SK-N-SH treated with all-trans-retinoic acid at 6 μM for 48 hours (cell line): ENCODE data around the gene MYL9.

Experiments used
- ATAC-seq: fragments of 200-7000 bp; cut with Tn5 transposase; 3 replicates; pipeline ENCODE4 v1.9.1; 2020; ENCODE audit warnings: mild to moderate bottlenecking, moderate library complexity
- ARNTL ChIP-seq: fragments of 450-650 bp; formaldehyde crosslinking; IDR thresholded peaks from 2 replicates; pipeline ENCODE4 v1.5.0; 2020; ENCODE audit warnings: low read depth, mild to moderate bottlenecking, moderate library complexity, borderline replicate concordance
- BACH2 ChIP-seq: fragments of 250-450 bp; sonication (Bioruptor Pico); IDR thresholded peaks from 2 replicates; pipeline ENCODE4 v1.9.0; 2021; ENCODE audit warnings: mild to moderate bottlenecking, borderline replicate concordance
- CREB5 ChIP-seq: fragments of 250-450 bp; sonication (Bioruptor Pico); IDR thresholded peaks from 2 replicates; pipeline ENCODE4 v1.5.1; 2020; ENCODE audit warnings: low read depth, mild to moderate bottlenecking, moderate library complexity
- CSRNP3 ChIP-seq: fragments of 250-450 bp; sonication (Bioruptor Pico); IDR thresholded peaks from 2 replicates; pipeline ENCODE4 v1.5.1; 2021; ENCODE audit warnings: mild to moderate bottlenecking, moderate library complexity
- ESRRG ChIP-seq: fragments of 250-450 bp; sonication (Bioruptor Pico); IDR thresholded peaks from 2 replicates; pipeline ENCODE4 v1.6.1; 2021; ENCODE audit warnings: mild to moderate bottlenecking
- GLIS3 ChIP-seq: fragments of 250-450 bp; sonication (Bioruptor Pico); IDR thresholded peaks from 2 replicates; pipeline ENCODE4 v1.5.0; 2020; ENCODE audit warnings: mild to moderate bottlenecking, moderate library complexity
- ISL1 ChIP-seq: fragments of 250-450 bp; sonication (Bioruptor Pico); IDR thresholded peaks from 2 replicates; pipeline ENCODE4 v2.1.2; 2022; ENCODE audit warnings: mild to moderate bottlenecking, moderate library complexity
- OSR1 ChIP-seq: fragments of 250-450 bp; sonication (Bioruptor Pico); IDR thresholded peaks from 2 replicates; pipeline ENCODE4 v1.8.0; 2022; ENCODE audit warnings: moderate library complexity, mild to moderate bottlenecking, inconsistent platforms
- PATZ1 ChIP-seq: fragments of 250-450 bp; sonication (Bioruptor Pico); IDR thresholded peaks from 2 replicates; pipeline ENCODE4 v1.8.0; 2020; ENCODE audit warnings: mild to moderate bottlenecking, moderate library complexity, borderline replicate concordance
- POU6F1 ChIP-seq: fragments of 250-450 bp; sonication (Bioruptor Pico); IDR thresholded peaks from 2 replicates; pipeline ENCODE4 v1.8.0; 2021; ENCODE audit warnings: low read depth, mild to moderate bottlenecking, moderate library complexity, borderline replicate concordance
- RARB ChIP-seq: fragments of 250-450 bp; sonication (Bioruptor Pico); IDR thresholded peaks from 2 replicates; pipeline ENCODE4 v1.8.0; 2021; ENCODE audit warnings: mild to moderate bottlenecking, moderate library complexity
- SNAI2 ChIP-seq: fragments of 250-450 bp; sonication (Bioruptor Pico); IDR thresholded peaks from 2 replicates; pipeline ENCODE4 v1.5.0; 2020; ENCODE audit warnings: mild to moderate bottlenecking, moderate library complexity
- TCF4 ChIP-seq: fragments of 250-450 bp; sonication (Bioruptor Pico); IDR thresholded peaks from 2 replicates; pipeline ENCODE4 v1.8.0; 2021; ENCODE audit warnings: mild to moderate bottlenecking, moderate library complexity, borderline replicate concordance
- TOX ChIP-seq: fragments of 250-450 bp; sonication (Bioruptor Pico); IDR thresholded peaks from 2 replicates; pipeline ENCODE4 v1.8.0; 2021; ENCODE audit warnings: mild to moderate bottlenecking, moderate library complexity, borderline replicate concordance
- TSHZ2 ChIP-seq: fragments of 250-450 bp; sonication (Bioruptor Pico); IDR thresholded peaks from 2 replicates; pipeline ENCODE4 v1.5.0; 2020; ENCODE audit warnings: mild to moderate bottlenecking, moderate library complexity
- ZC3H10 ChIP-seq: fragments of 250-450 bp; sonication (Bioruptor Pico); IDR thresholded peaks from 2 replicates; pipeline ENCODE4 v1.5.1; 2021; ENCODE audit warnings: mild to moderate bottlenecking, moderate library complexity
- ZFP30 ChIP-seq: fragments of 450-650 bp; formaldehyde crosslinking; IDR thresholded peaks from 2 replicates; pipeline ENCODE4 v1.5.0; 2022; ENCODE audit warnings: mild to moderate bottlenecking, moderate library complexity
- ZNF565 ChIP-seq: fragments of 450-650 bp; formaldehyde crosslinking; conservative IDR thresholded peaks from 2 replicates; pipeline ENCODE4 v1.5.0; 2020; ENCODE audit warnings: low read depth, mild to moderate bottlenecking, moderate library complexity
- ZNF70 ChIP-seq: fragments of 450-650 bp; formaldehyde crosslinking; IDR thresholded peaks from 2 replicates; pipeline ENCODE4 v1.5.0; 2020; ENCODE audit warnings: mild to moderate bottlenecking, moderate library complexity

MYL9 gene

GRCh38 chr20:36582821-36583220, 41.5 kb downstream of the MYL9 start (continued):
- no peak for TF ChIP-seq CREB5

GRCh38 chr20:36584018-36584481, 42.7 kb downstream of the MYL9 start:
- ATAC-seq: no peak
- TF ChIP-seq ESRRG (CRISPR knock-in tag) (no peak), GLIS3 (no peak), TCF4 (CRISPR knock-in tag) (no peak), SNAI2 (CRISPR knock-in tag) (no peak), ZFP30 (CRISPR knock-in tag) (no peak), PATZ1 (CRISPR knock-in tag) (no peak), TOX (CRISPR knock-in tag) (no peak), BACH2 (CRISPR knock-in tag) (no peak), TSHZ2 (no peak), ZC3H10 (no peak), POU6F1 (CRISPR knock-in tag) (no peak), ARNTL (CRISPR knock-in tag) (no peak), ISL1 (CRISPR knock-in tag) (no peak), RARB (CRISPR knock-in tag) (no peak), OSR1 (no peak), ZNF565 (CRISPR knock-in tag) (no peak)

GRCh38 chr20:36585410-36586125, 44.2 kb downstream of the MYL9 start:
- ATAC-seq: no peak
- TF ChIP-seq POU6F1 (CRISPR knock-in tag) (no peak), ZNF70 (CRISPR knock-in tag) (no peak), CREB5 (no peak), ARNTL (CRISPR knock-in tag) (no peak), ZC3H10 (no peak), TSHZ2 (no peak), TCF4 (CRISPR knock-in tag) (no peak), CSRNP3 (CRISPR knock-in tag) (no peak), TOX (CRISPR knock-in tag) (no peak), ESRRG (CRISPR knock-in tag) (no peak)
